MG63 (cell line): ENCODE measurements around the gene CACNG1. TPM values are rescaled to one million over a fixed set of nuclear protein-coding genes. Genes with fewer than 3 reads are reported as not detected.
A peak's percentile ranks its signal among the peaks of the same experiment; 100 is the strongest.
"Not testable (repeated sequence)": the region's sequence is repeated elsewhere in the genome, so short reads cannot be mapped to it uniquely, and the experiment has no call there.

Source experiments
- DNase-seq: peaks from one replicate; pipeline ENCODE4 v3.0.0-alpha.2; 2020
- H3K27me3 ChIP-seq: fragments of 250-450 bp; sonication (Bioruptor Pico); 2 replicates; pipeline ENCODE4 v1.5.1; 2020; ENCODE audit warnings: mild to moderate bottlenecking, moderate library complexity
- H3K36me3 ChIP-seq: fragments of 250-450 bp; sonication (Bioruptor Pico); 2 replicates; pipeline ENCODE4 v1.5.1; 2020; ENCODE audit warnings: mild to moderate bottlenecking, moderate library complexity
- H3K4me3 ChIP-seq: fragments of 250-450 bp; sonication (Bioruptor Pico); 2 replicates; pipeline ENCODE4 v1.5.1; 2020; ENCODE audit warnings: mild to moderate bottlenecking, moderate library complexity
- H3K9me3 ChIP-seq: fragments of 250-450 bp; sonication (Bioruptor Pico); 2 replicates; pipeline ENCODE4 v1.5.1; 2020; ENCODE audit warnings: mild to moderate bottlenecking, moderate library complexity
- total RNA-seq: library from RNA; depleted of rRNA; stranded (reverse); fragments of >200 nt; shearing (Covaris generic); gene quantifications from 2 replicates; pipeline ENCODE4 v1.2.3, GENCODE V29; 2014; ENCODE audit warnings: low replicate concordance

CACNG1 gene
- total RNA-seq, 1 experiment from 2014 or later: not detected

DNA sequence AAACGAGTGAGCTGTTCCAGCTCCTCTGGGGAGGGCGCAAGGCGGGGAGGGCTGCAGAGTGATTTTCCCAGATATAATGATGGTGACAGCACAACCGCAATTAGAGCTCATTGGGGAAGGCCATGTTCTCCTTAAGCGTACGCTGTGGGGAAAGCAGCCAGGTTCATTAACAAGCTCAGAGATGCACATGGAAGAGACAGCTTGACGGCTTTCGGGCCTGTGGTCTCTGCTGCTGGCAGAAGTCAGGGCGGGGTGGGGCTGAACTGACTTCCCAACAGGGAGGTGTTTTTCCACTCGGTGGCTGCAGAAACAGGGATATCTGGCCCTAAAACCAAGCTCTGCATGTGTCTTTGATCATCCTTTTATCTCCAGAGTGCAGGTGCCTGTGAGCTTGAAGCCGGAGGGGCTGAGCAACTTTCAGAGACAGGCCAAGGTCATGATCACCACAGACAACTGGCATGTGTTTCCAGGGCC lies 24.0 kb upstream of the CACNG1 start:
- DNase-seq: no peak
- Histone ChIP-seq H3K27me3 (no peaks in the 10 kb centered on the region), H3K36me3 (no peaks in the 10 kb centered on the region), H3K4me3 (no peak overlapping the region), H3K9me3 (no peaks in the 10 kb centered on the region)

- Histone ChIP-seq H3K4me3 (no peak overlapping the region), H3K27me3 (no peaks in the 10 kb centered on the region), H3K36me3 (no peaks in the 10 kb centered on the region), H3K9me3 (no peaks in the 10 kb centered on the region)
- no peak for DNase-seq
These were observed 23.2 kb upstream of the CACNG1 start for GRCh38 chr17:67021196-67021595.

DNA sequence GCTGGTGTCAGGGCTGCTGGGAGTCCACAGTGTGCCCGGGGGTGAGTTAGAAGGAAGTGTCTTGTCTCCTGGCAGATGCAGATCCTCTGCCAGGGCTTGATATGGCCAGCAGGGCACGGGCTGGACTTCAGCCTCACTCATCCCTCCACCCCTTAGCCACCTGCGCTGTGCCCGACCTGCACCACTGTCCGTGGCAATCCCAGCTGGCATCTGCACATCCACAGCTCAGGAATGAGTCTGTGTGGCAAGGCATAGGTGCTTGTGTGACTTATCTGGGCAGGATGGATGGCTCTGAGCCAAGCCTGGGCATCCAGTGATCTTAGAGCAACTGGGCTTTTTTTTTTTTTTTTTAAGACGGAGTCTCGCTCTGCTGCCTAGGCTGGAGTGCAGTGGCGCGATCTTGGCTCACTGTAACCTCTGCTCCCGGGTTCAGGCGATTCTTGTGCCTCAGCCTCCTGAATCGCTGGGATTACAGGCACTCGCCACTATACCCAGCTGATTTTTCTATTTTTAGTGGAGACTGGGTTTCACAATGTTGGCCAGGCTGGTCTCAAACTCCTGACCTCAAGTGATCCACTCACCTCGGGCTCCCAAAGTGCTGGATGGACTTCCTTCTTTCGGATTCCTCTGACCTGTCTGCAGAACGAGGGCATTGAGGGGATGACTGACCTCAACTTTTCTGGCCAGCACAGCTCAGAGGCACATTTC lies 22.5 kb upstream of the CACNG1 start:
- no peaks in the 10 kb centered on the region for H3K36me3 ChIP-seq
- H3K27me3 ChIP-seq: no peaks in the 10 kb centered on the region
- no peak overlapping the region for H3K4me3 ChIP-seq
- no peaks in the 10 kb centered on the region for H3K9me3 ChIP-seq
- DNase-seq: no peak

DNA sequence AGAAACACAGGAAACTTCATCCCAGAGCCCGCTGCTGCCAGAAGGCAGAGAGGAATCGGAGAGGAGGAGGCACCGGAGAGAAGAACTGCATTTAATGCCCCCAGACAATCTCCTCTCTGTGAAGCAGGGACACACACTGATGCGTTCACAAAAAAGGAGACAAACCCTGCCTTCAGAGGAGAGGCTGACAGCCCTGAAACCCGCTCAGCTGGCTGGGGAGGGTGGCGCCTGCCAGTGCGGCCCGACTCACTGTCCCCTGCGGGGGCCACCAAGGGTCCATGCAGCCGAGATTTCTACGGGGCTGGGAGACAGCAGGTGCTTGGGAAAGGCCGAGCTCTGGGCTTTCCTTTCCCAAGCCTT lies 21.9 kb upstream of the CACNG1 start:
- no peaks in the 10 kb centered on the region for H3K9me3 ChIP-seq
- H3K36me3 ChIP-seq: no peaks in the 10 kb centered on the region
- H3K4me3 ChIP-seq: no peak overlapping the region
- DNase-seq: no peak
- H3K27me3 ChIP-seq: no peaks in the 10 kb centered on the region

GRCh38 chr17:67024736-67025135 lies 19.6 kb upstream of the CACNG1 start:
- H3K36me3 ChIP-seq: no peaks in the 10 kb centered on the region
- no peak overlapping the region for H3K4me3 ChIP-seq
- no peaks in the 10 kb centered on the region for H3K27me3 ChIP-seq
- no peak for DNase-seq
- H3K9me3 ChIP-seq: no peaks in the 10 kb centered on the region

DNA sequence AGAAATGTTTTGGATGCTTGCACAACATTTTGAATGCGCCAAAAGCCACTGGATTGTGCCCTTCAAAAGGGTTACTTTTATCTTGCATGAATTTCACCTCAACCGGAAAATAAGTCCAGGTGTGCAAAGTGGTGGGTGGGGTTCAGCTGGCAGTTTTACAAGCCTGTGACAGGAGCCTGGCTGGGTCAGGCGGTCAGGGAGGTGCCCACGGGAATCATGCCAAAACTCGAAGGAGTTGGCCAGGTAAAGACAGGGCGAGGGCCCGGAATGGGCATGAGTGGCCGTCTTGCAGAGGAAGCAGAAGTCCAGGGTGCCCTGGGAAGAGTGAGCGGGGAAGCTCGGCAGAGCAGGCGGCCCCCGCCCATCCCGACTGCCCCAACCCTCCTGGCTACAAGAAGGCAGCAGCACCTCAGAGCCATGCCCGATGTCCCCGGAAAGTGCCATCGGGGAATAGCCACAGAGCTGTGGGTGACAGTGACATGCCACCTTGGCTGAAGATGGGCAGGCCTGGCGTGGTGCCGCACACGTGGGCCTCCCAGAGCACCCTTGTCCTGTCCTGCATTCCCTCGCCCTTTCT lies 19.1 kb upstream of the CACNG1 start:
- H3K36me3 ChIP-seq: no peaks in the 10 kb centered on the region
- no peaks in the 10 kb centered on the region for H3K27me3 ChIP-seq
- H3K4me3 ChIP-seq: no peak overlapping the region
- DNase-seq: no peak
- H3K9me3 ChIP-seq: no peaks in the 10 kb centered on the region

GRCh38 chr17:67026341-67026740 lies 18.0 kb upstream of the CACNG1 start:
- Histone ChIP-seq H3K36me3 (no peaks in the 10 kb centered on the region), H3K27me3 (no peaks in the 10 kb centered on the region), H3K4me3 (no peak overlapping the region), H3K9me3 (no peaks in the 10 kb centered on the region)
- no peak for DNase-seq

GRCh38 chr17:67027031-67027628 lies 17.2 kb upstream of the CACNG1 start:
- Histone ChIP-seq H3K4me3 (no peak overlapping the region), H3K27me3 (no peaks in the 10 kb centered on the region), H3K9me3 (no peaks in the 10 kb centered on the region), H3K36me3 (no peaks in the 10 kb centered on the region)
- peak; percentile 21 for DNase-seq

- Histone ChIP-seq H3K4me3 (no peak overlapping the region), H3K9me3 (no peaks in the 10 kb centered on the region)
- no peak for DNase-seq
These were observed 13.7 kb upstream of the CACNG1 start for GRCh38 chr17:67030641-67031040.

GRCh38 chr17:67032382-67032781 lies 12.0 kb upstream of the CACNG1 start:
- H3K36me3 ChIP-seq: no peaks in the 10 kb centered on the region
- H3K9me3 ChIP-seq: no peaks in the 10 kb centered on the region
- DNase-seq: no peak
- H3K4me3 ChIP-seq: no peak overlapping the region
- no peaks in the 10 kb centered on the region for H3K27me3 ChIP-seq

More at GRCh38 chr17:67030641-67031040, 13.7 kb upstream of the CACNG1 start:
- no peaks in the 10 kb centered on the region for H3K36me3 ChIP-seq
- no peaks in the 10 kb centered on the region for H3K27me3 ChIP-seq

DNA sequence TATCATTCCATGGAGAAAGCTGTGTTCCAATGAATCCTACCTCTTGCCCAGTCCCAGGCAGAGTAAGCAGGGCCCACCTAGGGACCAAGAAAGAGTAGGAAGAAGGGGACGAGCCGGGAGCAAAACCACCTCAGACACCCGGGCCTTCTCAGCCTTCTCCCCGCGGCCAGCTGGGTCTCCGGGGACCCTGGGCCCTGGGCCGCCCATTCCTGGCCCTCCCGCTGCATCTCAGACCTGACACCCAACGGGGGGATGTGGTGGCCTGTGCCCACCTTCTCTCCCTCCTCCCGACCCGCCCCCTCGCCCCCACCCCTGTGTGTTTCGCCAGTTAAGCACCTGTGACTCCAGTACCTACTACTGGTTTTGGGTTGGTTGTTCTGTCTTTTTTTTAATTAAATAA lies 11.4 kb upstream of the CACNG1 start:
- Histone ChIP-seq H3K27me3 (0 out of 2 replicates have a peak, but pooled peaks cover 2% of the 10 kb centered on the region), H3K4me3 (no peak overlapping the region), H3K9me3 (no peaks in the 10 kb centered on the region), H3K36me3 (no peaks in the 10 kb centered on the region)
- DNase-seq: no peak

DNA sequence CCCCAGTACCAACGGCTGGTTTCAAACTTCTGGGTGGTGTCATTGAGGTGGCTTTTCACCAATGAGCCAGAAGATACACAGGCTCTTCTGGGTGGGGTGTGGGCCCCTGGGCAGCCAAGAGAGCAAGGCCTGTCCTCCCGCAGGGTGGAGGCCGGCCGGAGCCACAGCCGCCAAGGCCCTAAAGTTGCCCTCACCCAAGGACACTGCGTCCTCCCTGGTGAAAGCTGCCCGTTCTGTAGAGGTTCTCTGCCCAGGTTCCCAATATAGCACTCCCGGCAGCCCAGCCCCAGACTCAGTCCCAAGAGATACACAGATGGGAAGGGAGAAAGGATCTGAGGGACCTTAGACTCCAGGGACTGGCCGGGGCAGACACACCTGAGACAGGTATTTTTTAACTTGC lies 10.7 kb upstream of the CACNG1 start:
- no peak for DNase-seq
- Histone ChIP-seq H3K9me3 (no peaks in the 10 kb centered on the region), H3K27me3 (0 out of 2 replicates have a peak, but pooled peaks cover 2% of the 10 kb centered on the region), H3K36me3 (no peaks in the 10 kb centered on the region), H3K4me3 (no peak overlapping the region)

DNA sequence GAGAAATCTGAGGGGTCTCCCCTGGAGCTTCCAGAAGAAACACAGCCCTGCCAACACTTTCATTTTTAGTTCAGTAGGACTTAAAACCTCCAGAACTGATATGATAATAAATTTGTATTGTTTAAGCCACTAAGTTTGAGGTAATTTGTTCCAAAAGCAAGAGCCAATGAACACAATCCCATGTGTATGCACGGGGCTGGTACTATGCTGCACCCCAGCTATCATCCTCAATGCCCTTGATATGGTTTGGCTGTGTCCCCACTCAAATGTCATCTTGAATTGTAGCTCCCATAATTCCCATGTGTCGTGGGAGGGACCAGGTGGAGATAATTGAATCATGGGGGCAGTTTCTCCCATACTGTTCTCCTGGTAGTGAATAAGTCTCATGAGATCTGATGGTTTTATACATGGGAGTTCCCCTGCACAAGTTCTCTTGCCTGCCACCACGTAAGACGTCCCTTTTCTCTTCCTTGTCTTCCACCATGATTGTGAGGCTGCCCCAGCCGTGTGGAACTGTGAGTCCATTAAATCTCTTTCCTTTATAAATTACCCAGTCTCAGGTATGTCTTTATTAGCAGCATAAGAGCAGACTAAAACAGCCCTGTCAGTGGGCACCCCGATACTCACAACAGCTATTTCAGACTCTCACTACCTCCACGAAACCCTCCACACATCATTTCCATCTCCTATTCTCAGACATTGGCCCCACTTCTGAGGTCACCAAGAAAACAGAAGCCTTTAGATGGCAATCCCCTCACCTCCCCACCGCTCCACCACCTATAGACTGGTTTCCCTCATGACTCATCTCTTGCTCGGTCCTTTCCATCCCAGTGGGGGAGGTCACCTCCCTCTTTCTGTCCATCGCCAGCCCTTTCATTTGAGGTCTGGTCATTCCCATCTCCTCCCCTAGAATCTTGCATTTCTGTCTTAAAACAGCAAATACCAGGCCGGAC lies 8.9 kb upstream of the CACNG1 start:
- no peak for DNase-seq
- Histone ChIP-seq H3K4me3 (no peak overlapping the region), H3K27me3 (0 out of 2 replicates have a peak, but pooled peaks cover 2% of the 10 kb centered on the region), H3K9me3 (no peaks in the 10 kb centered on the region), H3K36me3 (no peaks in the 10 kb centered on the region)

DNA sequence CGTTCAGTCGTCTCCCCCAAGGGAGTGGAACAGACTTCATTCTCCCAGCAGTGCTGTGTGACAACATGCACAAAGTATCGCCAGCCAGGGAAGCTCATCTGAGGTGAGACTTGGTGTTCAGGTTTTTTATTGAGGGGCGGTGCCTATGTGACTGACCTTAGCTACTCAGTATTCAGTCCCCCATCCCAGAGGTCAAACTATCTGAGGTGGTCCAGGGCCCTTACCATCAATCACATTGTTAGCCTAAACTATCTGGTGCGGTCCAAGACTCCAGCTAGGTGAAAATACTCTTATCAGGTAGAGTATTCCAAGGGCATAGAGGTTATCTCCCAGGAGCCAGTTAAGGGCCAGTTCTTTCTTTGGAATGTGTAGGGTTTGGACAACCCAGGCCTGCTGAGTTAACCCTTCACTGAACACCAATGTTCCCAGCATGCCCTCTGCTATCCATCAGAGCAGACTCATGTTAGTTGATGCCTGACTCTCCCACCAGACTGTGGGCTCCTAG lies 5.4 kb upstream of the CACNG1 start:
- no peak for DNase-seq
- H3K36me3 ChIP-seq: no peaks in the 10 kb centered on the region
- no peak overlapping the region for H3K4me3 ChIP-seq
- H3K9me3 ChIP-seq: no peaks in the 10 kb centered on the region
- 0 out of 2 replicates have a peak, but pooled peaks cover 2% of the 10 kb centered on the region for H3K27me3 ChIP-seq

DNA sequence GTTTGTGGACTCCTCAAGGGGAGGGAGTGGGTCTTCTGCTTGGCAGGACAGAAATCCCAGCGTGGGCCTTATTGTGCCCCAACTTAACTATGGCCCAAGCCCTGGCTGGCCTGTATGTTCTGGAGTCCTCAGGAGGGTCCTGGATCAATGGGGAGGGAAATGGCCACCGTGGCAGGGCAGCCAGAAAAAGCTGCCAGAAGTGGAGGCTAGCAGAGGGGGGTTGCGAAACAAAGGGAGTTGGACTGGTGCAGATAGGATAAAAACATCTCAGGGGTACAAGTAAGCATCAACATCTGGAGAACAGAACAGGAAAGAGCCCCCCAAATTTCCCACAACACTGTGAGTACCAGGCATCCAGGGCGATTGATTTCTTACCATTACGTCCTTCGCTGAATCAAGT lies 3.7 kb upstream of the CACNG1 start:
- Histone ChIP-seq H3K9me3 (no peaks in the 10 kb centered on the region), H3K4me3 (no peak overlapping the region), H3K27me3 (0 out of 2 replicates have a peak, but pooled peaks cover 2% of the 10 kb centered on the region), H3K36me3 (no peaks in the 10 kb centered on the region)
- DNase-seq: no peak

- not testable (repeated sequence) for H3K27me3 ChIP-seq, H3K9me3 ChIP-seq, H3K4me3 ChIP-seq, DNase-seq, H3K36me3 ChIP-seq
These were observed 3.2 kb upstream of the CACNG1 start for GRCh38 chr17:67041119-67041518.

DNA sequence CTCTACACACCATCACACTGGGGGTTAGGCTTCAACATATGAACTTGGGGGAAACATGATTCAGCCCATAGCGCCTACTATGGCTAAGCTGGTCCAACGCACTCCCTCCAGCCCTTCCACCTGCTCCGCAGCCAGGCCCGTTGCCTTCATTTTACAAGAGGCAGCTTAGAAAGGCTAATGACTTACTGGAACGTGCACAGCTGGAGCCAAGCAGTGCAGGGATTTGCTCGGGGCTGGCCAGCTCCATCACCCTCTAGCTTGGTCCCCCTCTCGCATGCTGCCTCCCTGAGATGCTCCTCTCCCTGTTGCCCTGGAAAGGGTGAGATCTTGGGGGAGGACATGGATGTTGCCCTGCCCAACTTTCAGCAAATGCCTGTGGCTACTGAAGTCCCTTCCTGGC lies 2.8 kb upstream of the CACNG1 start:
- H3K27me3 ChIP-seq: 0 out of 2 replicates have a peak, but pooled peaks cover 2% of the 10 kb centered on the region
- no peak overlapping the region for H3K4me3 ChIP-seq
- no peak for DNase-seq
- no peaks in the 10 kb centered on the region for H3K36me3 ChIP-seq
- no peaks in the 10 kb centered on the region for H3K9me3 ChIP-seq
